NCI-H446 treated with DMSO at 0.1 percent for 48 hours (cell line): ENCODE results near the gene CIAO1.
"Not testable (repeated sequence)": the region's sequence is repeated elsewhere in the genome, so short reads cannot be mapped to it uniquely, and the experiment has no call there.

Experiments used
- DNase-seq: peaks from one replicate; lab custom pipeline; 2025; lab: John Stamatoyannopoulos, UW

CIAO1 gene

DNA sequence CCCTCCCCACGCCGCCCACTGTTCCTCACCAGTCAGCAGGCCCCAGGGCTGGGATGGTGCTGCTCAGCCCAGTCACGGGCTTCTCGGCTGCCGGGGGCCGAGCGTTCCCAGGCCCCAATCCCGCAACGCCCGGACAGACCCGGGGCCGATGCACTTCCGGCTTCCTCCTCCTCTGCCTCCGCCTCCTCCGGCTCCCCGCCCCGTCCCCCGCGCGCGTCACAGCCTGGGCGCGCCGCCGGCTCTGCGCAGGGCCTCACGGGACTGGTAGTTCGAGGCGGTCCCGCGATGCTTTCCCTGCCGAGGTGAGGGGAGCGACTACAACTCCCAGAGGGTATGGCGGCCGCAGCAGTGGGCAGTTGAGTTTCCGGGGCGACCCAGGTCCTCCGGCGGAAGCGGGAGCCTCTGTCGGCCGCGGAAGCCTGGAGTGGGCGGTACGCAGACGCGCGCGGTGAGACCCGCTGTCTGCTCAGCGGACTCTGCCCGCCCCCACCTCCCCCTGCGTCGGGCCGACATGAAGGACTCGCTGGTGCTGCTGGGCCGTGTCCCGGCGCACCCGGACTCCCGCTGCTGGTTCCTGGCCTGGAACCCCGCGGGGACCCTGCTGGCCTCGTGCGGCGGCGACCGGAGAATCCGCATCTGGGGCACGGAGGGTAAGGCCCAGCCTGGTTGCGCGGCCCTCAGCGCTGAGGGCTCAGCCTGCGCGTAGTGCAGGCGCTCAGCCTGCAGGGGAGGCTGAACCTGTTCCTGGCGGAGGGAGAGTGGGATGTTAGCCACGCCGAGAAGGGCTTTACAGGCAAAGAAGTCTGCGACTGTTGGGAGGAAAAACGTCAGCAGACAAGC, at the start of gene CIAO1, which contains the start of gene TMEM127:
TSS of gene CIAO1 (plus strand) at position 386 of the 840 bp plus-strand sequence. CDS start at position 512, 126 bp downstream.
TSS of gene TMEM127 (minus strand) at position 158 of the 840 bp plus-strand sequence. CDS start 616 bp downstream, outside the sequence.
- peak; percentile 93 for DNase-seq

DNA sequence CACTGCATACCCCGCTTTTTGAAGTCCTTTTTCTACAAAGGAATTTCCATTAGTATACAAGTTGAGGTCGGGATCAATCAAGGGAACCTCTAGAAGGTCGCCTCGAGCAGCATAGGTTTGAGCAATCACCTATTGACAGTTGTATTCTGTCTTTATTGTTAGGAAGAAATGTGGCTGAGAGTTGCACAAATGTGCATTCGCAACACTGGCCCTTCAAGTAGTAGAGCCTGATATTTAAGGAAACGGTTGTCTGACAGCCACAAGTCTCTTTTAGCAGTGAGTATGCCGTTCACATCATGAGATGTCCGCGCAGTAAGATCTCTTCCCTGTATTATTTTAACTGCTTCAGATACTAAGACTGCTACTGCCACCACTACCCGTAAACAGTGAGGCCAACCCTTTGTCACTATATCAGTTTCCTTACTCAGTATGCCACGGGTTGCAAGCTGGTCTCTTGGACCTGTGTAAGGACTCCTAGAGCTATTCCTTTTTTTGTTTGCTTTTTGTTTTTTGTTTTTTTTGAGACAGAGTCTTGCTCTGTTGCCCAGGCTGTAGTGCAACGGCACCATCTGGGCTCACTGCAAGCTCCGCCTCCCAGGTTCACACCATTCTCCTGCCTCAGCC, 47.4 kb upstream of the CIAO1 start:
- DNase-seq = no peak

DNA sequence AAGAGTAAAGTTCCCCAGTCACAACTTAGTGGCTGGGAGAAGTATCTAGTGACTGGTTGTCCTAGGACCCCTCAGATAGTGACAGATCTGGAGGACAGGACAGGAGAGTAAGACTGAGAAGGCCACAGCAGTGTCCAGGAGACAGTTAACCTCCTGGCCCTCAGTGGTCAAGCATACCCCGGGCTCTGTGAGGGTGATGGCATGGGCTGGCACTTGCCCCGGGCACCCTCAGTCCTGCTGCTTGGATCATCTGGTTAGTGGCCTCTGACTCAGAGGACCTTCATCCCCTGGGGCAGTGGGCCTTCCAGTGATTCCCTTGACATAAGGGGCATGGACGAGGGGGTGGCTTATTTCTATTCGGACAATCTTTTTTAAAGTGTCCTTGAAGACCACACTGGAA, 46.1 kb upstream of the CIAO1 start:
- DNase-seq = not testable (repeated sequence)

DNA sequence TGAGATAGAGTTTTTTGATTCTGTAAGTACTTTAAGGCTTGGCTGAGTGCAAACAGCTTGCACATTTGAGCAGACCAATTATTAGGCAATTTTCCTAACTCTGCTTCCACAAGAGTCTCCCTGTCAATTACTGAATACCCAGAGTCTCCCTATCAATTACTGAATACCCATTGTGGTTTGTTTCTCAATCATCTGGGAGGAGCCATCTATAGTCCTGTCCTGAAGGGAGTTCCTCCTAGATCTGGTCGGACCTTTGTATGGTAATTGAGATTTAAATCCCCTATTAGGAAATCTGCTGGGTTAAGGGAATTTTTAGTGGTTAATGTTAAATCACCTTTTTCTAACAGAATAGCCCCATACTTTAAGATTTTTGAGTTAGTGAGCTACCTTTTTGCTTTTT, 44.9 kb upstream of the CIAO1 start:
- DNase-seq = not testable (repeated sequence)

DNA sequence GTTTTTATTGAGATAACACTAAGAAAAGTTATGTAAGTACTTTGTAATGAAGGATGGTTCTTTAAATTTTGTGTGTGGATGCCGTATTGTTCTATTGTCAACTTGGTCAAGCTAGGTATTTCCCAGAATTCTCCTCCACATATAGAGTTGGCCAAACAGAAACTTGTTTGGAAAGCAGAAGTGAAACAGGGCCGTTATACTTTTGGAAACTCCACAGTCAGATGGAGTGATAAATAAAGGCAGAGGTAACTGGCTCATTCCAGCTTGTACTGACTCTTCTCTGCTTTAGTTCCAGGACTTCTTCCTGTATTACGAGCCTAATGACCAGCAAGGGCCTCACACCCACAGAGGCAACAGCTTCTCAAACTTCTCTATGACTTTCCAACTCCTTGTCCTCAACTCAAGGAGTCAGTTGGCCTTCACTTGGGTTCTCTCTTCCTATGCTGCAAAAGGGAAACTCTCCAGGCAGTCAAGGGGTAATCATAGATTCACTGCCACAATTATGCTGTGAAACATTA, 41.0 kb upstream of the CIAO1 start:
- no peak for DNase-seq

DNA sequence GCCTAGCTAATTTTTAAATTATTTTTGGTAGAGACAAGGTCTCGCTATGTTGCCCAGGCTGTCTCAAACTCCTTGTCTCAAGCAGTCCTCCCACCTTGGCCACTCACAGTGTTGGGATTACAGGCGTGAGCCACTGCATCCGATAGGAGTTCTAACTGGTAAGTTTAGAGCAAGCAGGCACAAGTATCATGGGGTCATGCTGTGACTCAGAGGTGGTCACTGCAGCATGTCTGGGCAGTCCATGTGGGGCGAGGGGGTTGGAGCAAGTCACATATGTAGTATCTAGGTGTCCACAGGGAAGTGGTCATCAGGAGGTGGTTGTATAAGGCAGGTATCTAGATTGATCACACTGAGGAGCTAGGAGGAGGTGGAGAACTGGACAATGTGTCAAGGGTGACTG, 34.7 kb upstream of the CIAO1 start:
- no peak for DNase-seq

DNA sequence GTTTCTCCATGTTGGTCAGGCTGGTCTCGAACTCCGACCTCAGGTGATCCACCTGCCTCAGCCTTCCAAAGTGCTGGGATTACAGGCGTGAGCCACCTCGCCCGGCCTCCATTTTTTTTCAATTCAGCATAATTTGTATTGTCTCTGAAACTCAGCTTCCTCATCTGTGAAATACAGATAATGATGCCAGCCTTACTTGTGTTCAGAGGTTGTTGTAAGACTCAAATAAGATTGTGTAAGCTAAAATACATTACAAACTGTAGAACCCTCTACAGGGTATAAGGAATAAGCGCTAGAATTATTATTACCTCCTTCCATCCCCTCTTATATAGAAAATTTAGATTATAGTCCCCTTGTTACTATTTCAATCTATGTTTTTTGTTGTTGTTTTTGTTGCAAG, 32.6 kb upstream of the CIAO1 start:
- DNase-seq = no peak

DNA sequence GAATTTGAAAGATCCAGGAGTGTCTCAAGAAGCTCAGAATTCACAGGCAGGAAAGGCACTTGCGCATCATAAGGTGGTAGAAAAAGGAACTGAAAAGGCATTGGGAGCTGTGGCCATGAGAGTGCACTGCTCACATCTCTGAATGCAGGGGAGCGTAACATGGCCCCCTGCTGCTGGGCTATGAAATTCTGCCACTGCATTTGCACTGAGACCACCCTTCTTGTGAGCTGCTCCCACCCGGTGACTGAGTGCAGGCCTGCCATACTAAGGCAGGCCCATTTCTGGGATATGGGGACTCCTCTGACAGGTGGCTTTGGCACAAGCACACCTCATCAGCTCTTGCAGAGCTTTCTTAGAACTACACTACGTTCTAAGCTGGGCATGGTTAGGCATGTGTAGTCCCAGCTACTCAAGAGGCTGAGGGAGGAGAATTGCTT, 32.1 kb upstream of the CIAO1 start:
- DNase-seq = no peak

DNA sequence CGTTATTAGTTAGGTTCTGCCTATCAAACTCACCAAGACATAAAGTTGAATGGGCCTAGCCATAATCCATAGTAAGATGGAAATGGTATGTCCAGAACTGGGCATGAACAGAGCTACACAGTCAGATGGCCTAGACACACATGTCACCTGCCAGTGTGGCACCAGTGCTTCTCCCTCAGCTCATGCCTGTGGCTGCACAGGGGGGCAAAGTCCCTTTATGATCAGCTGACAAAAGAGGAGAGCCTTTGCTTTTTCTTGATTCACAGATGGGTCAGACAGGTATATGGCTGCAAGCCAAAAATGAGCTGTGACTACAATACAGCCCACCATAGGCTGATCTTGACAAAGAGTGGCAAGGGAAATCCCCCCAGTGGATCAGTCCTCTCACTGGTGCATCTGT, 29.1 kb upstream of the CIAO1 start:
- DNase-seq = no peak

DNA sequence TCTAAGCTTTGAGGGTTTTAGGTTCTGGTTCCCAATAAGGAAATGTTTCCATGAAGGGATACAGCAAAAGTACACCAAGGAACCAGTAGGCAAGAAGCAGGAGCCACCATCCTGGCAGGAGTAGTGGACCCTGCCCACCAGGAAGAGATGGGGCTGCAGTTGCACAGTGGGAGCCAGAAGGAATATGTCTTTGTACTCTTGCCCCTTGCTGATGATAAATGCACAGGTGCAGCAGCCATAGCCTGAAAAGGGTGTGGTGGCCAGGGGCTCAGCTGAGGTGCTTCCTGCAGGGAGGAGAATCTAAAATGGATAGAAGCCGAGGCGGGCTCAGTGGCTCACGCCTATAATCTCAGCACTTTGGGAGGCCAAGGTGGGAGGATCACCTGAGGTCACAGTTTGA, 27.8 kb upstream of the CIAO1 start:
- DNase-seq = no peak

DNA sequence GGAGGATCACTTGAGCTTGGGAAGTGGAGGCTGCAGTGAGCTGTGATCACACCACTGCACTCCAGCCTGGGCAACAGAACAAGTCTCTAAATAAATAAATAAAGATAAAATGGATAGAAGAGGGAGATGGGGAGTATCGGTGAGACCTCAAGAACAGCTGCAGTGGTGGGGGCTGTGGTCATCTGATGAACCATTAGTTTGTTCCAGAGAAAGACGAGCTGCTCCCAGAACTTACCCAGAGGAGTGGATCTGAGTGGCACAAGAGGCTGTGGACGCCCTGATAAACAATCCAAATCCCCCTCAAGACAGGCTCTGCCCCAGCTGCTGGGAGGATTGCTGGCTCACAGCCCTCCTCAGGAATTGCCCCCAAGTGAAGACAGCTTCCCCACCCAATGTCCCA, 26.9 kb upstream of the CIAO1 start:
- no peak for DNase-seq

DNA sequence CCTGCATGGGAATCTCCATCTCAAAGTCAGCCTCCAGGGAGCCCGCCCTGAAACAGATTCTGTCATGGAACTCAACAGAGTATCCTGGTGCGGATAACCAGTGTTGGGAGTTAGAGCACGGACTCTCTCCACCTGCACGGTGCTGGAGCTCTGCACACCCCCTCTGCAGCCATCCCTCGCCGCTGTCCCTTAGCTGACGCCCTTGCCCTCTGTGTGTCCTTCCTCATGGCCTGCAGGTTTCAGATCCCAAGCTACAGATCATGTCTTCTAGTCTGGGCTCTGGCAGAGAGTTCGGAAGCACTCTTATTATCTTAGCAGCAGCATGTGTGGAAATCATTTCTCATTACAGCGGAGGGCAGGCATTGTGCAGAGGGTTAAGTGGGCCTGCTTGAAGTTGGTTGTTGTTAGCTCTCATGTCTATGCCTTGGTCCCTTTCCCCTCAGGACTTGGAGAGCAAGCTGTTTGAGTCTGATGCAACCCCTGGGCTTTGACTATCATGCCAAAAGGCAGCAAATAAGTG, 26.2 kb upstream of the CIAO1 start:
- DNase-seq = no peak

DNA sequence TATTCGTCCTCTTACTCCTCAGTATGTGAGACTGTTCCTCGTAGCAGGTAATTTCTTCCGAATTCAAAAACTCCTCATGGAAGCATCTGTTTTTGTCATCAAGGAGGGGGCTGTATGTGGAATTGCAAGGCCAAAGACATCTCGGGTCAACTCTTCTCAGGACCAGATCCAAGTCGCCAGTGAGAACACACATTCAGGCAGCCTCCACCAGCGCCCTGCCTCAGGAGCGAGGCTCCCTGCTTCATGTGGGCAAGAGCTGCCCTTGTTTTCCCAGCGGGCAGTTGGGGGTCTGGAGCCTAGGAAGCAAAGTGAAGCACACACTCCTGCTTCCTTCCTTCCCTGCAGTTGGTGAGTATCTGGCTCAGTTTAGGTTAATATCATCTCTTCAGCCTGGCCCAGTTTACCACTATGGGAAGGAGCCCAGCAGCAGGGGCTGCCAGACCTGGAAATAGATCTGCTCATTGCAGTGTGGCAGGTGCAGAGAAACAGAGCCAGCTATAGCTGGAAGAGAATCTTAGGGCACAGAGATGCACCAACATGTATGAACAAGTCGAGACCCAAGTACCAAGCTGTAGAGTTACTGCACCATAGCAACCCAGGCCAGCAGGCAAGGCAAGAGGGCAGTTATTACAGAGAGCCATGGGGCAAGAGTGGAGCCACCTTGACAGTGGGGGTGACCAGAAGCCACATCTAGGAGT, 25.5 kb upstream of the CIAO1 start:
- peak; percentile 10 for DNase-seq

DNA sequence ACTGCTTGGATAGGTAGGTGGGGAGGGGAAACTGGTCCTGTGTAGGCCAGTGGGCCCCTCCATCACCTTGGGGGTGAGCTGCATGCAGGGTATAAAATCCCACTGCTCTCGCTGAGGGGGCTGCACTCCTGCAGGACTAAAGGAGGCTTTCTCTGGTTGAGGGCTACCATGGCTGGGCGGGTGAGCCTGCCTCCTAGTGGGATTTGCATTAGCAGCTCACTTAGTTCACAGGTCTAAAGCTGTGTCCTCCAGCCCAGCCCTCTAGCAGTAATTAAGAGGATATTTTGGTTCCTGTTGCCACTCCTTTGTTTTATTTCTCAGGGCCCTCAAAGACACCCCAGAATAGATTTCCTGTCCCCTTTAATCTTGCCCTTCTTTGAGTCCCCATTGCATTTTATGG, 24.8 kb upstream of the CIAO1 start:
- DNase-seq = no peak

DNA sequence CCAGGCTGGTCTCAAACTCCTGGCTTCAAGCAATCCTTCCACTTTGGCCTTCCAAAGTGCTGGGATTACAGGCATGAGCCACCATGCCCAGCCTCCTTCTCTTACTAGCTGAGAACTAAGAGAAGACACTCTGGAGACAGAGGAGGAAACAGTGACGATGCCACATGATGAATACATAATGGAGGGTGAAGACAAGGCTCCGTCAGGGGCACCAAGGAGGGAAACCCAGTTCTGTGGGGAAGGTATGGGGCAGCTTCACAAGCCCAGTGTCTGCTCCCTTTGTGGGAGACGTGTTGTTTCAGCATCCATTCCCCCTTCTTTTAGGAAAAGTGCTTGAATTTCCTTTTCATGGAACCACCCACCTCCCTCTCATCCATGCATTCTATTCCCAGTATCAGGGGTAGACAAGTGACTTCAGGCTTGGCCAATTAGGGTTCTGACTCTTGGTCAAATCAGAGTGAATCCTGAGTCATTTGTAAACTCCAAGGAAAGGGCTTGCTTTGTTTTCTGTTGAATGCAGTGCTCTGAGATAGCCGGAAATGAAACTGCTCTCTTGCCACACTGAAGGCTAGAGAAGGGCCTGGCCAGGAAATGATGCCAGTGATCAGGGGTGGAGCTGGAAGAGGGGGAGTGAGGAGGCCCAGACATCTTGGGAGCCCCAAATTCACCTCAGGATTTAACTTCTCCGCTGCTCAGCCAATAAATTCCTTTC, 24.0 kb upstream of the CIAO1 start:
- no peak for DNase-seq

DNA sequence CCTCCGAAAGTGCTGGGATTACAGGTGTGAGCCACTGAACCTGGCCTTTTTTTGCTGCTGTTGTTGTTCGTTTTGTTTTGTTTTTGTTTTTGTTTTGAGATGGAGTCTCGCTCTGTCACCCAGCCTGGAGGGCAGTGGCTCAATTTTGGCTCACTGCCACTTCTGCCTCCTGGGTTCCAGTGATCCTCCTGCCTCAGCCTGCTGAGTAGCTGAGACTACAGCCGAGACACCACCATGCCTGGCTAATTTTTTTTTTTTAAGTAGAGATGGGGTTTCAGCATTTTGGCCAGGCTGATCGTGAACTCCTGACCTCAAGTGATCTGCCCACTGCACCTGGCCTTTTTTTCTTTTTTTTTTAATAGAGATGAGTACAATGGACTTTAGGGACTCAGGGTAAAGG, 22.2 kb upstream of the CIAO1 start:
- no peak for DNase-seq

DNA sequence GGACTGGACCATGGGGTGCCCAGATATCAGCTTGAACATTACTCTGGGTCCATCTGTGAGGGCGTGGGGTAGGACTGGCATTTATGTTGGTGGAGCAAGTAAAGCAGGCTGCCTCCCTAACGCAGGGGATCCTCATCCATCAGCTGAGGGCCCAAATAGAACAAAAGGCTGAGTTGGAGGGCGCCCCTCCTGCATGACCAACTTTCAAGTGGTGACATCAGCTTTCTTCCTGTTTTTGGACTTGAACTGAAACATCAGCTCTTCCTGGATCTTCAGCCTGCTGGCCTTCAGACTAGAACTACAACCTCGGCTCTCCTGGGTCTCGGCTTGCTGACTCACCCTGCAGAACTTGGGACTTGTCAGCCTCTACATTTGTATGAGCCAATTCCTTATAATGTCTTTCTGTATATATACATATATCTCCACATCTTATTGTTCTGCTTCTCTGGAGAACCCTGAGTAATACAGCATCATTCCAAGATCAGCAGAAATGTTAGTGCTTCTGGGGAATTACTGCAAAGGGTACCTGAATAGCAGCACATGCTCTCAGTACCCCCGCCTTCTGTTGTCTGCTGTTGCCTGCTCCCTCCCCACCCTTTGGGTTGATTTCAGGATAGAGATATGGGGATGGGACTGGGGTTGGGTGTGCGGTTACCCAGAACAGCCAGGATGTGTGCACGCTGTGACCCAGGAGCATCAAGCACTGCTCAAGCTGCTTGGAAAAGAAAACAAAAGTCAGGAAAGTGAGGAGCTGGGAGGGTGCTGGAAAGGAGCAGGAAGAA, 20.2 kb upstream of the CIAO1 start:
- DNase-seq = no peak

DNA sequence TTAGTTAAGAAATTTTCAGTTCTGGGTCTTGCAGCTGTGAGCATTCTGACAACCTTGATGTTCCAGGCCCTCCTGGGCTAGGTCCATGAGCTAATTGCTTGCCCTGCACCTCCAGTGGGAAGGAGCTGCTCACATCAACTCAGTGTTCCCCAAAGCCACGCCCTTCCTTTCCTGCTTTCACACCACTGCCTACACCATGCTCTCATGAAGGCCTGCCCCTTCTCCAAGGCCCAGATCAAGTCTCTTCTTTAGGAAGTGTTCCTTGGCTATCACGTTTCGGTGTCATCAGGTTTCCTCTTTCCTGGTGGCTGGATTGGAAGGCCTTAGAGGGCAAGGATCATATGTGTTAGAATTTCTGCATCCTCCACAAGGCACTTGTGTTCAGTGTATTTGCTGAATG, 19.0 kb upstream of the CIAO1 start:
- DNase-seq = no peak

DNA sequence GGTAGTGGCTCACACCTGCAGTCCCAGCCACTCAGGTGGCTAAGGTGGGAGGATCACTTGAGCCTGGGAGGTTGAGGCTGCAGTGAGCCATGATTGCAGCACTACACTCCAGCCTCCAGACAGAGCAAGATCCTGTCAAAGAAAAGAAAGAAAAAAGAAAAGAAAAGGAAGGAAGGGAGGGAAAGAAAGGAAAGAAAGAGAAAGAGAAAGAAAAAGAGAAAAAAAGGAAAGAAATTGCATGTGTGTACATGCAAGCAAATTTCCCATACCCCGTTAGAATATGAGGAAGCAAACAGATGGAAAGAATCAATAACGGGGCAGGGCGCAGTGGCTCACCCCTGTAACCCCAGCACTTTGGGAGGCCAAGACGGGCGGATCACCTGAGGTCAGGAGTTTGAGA, 18.1 kb upstream of the CIAO1 start:
- DNase-seq = no peak

DNA sequence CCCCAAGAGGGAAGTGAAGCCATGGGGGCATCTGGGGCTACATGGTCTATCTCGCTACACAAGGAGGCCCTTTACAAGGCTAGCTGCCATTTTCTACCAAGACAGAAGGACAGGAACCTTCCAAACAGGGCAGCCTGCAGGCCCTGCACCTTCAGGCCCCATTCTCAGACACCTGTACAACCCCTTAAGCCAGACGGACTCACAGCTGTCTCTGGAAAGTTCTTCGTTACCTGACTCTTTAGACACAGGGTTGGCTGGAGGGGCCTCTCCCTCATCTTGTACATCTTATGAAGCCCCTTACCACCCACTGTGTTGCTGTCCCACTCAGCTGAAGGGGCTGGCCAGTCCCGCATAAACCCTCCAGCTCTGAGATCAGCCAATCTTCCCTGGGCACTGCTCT, 17.4 kb upstream of the CIAO1 start:
- DNase-seq = no peak

DNA sequence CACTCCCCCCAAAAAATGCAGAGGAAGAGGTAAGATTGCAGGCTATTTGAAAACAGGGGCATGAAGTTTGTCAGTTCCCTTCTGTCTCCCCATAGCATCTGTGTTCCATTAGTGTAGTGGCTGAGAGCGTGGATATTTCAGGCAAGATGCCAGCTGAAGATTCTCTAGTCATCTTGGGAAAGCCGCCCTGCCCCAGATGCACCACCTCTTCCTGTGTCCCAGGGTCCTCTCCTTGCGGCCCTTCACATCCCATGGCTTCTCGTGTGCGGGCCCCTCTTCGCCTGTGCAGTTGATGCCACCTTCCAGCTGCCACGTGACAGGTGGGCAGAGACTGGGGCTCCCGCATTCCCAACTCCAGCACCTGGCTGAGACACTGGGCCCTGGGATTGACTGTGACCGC, 16.4 kb upstream of the CIAO1 start:
- DNase-seq = no peak
